Hepatocyte (in vitro differentiated cells): ENCODE data around the gene ITGB4.

Experiments used
- EZH2 ChIP-seq: fragments of 200-600 bp; sonication (generic); IDR thresholded peaks from 2 replicates; pipeline ENCODE4 v1.6.1; 2016; ENCODE audit warnings: antibody characterized with exemption, mild to moderate bottlenecking, borderline replicate concordance
- TF ChIP-seq, protein P1 (sequence below): fragments of 200-600 bp; sonication (generic); IDR thresholded peaks from 2 replicates; pipeline ENCODE4 v1.5.1; 2016; ENCODE audit warnings: antibody characterized with exemption, mild to moderate bottlenecking; ENCODE audit not compliant: poor library complexity

DNA sequence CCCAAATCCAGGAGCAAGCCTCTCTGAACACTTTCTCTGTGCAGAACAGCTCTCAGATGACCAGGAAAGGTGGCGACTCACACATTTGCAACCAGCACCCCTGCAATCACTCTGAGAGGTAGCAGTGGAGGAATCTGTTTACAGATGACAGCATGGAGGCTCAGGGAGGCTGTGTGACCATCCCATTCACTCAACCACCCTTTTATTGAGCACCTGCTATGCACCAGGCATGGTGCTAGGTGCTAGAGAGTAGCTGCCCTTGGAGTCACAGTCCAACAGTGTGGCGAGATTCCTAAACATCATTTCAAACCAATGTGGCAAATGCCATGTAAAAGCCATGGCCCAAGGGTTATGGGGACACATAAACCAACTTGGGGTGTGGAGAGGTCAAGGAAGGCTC is 1.5 kb upstream of the ITGB4 start:
- TF ChIP-seq, protein P1, sequence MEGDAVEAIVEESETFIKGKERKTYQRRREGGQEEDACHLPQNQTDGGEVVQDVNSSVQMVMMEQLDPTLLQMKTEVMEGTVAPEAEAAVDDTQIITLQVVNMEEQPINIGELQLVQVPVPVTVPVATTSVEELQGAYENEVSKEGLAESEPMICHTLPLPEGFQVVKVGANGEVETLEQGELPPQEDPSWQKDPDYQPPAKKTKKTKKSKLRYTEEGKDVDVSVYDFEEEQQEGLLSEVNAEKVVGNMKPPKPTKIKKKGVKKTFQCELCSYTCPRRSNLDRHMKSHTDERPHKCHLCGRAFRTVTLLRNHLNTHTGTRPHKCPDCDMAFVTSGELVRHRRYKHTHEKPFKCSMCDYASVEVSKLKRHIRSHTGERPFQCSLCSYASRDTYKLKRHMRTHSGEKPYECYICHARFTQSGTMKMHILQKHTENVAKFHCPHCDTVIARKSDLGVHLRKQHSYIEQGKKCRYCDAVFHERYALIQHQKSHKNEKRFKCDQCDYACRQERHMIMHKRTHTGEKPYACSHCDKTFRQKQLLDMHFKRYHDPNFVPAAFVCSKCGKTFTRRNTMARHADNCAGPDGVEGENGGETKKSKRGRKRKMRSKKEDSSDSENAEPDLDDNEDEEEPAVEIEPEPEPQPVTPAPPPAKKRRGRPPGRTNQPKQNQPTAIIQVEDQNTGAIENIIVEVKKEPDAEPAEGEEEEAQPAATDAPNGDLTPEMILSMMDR, result no peak
- TF ChIP-seq EZH2, result no peak
